Coronary artery (tissue), 2 donors: Measurements from ENCODE around the gene TSPAN9.

Experiments
- DNase-seq: peaks from one replicate; pipeline ENCODE4 v3.0.0-alpha.2; 2017; ENCODE audit warnings: low spot score
- H3K27ac ChIP-seq, 2 donors: fragments of 200-600 bp; sonication (generic); one replicate each; pipeline ENCODE4 v1.5.1; 2016 to 2019
- H3K4me3 ChIP-seq: fragments of 200-600 bp; sonication (generic); 2 replicates; pipeline ENCODE4 v1.5.1; 2016; ENCODE audit warnings: mild to moderate bottlenecking, moderate library complexity
- CTCF ChIP-seq: fragments of 200-600 bp; sonication (generic); IDR thresholded peaks from one replicate; pipeline ENCODE4 v1.5.1; 2019; ENCODE audit warnings: antibody characterized with exemption

TSPAN9 gene

GRCh38 chr12:3246253-3246652, 169.1 kb downstream of the TSPAN9 start:
- no peak overlapping the region for H3K27ac ChIP-seq
- DNase-seq = no peak
- H3K4me3 ChIP-seq = no peak overlapping the region
- TF ChIP-seq CTCF = no peak

- TF ChIP-seq CTCF = no peak
Measured at GRCh38 chr12:3247077-3247476, 169.9 kb downstream of the TSPAN9 start.

GRCh38 chr12:3247629-3248161, 170.5 kb downstream of the TSPAN9 start:
- no peak overlapping the region for H3K4me3 ChIP-seq
- DNase-seq = no peak
- no peak for TF ChIP-seq CTCF
- no peak overlapping the region for H3K27ac ChIP-seq

More at GRCh38 chr12:3247077-3247476, 169.9 kb downstream of the TSPAN9 start:
- DNase-seq = no peak
- H3K27ac ChIP-seq = no peak overlapping the region
- no peak overlapping the region for H3K4me3 ChIP-seq

GRCh38 chr12:3249081-3249800, 172.1 kb downstream of the TSPAN9 start:
- DNase-seq = no peak
- peak overlapping the region in 1 of 2 donors; percentile 94 for H3K27ac ChIP-seq

GRCh38 chr12:3250034-3250433, 172.9 kb downstream of the TSPAN9 start:
- no peak for TF ChIP-seq CTCF
- DNase-seq = no peak
- Histone ChIP-seq H3K27ac (peak overlapping the region; percentile 90 to 94), H3K4me3 (no peak overlapping the region)

More at GRCh38 chr12:3249081-3249800, 172.1 kb downstream of the TSPAN9 start:
- TF ChIP-seq CTCF = no peak
- no peak overlapping the region for H3K4me3 ChIP-seq

- Histone ChIP-seq H3K27ac (peak overlapping the region; percentile 90 to 94), H3K4me3 (no peak overlapping the region)
- no peak for TF ChIP-seq CTCF
- no peak for DNase-seq
Measured at GRCh38 chr12:3250576-3250975, 173.4 kb downstream of the TSPAN9 start.

- Histone ChIP-seq H3K4me3 (no peak overlapping the region), H3K27ac (peak overlapping the region; percentile 90 to 94)
- TF ChIP-seq CTCF = no peak
- no peak for DNase-seq
Measured at GRCh38 chr12:3251067-3251466, 173.9 kb downstream of the TSPAN9 start.
